Transverse colon (tissue), 3 donors: ENCODE measurements around the gene TARS3.

Experiments used
- CTCF ChIP-seq, 5 experiments: fragments of 200-600 bp in 3 of 5; fragments of 450-650 bp in 2 of 5; sonication (generic) in 3 of 5; IDR thresholded peaks; 1 replicate in 2 of 5; 2 replicates in 3 of 5; pipeline ENCODE4 v1.5.1; 2016 to 2017; ENCODE audit warnings: antibody characterized with exemption in 5 of 5, inconsistent platforms in 3 of 5, mild to moderate bottlenecking in 2 of 5, moderate library complexity in 1 of 5
- EP300 ChIP-seq: sonication (generic); formaldehyde crosslinking; IDR thresholded peaks from one replicate; pipeline ENCODE4 v1.6.1; 2017; ENCODE audit warnings: antibody characterized with exemption, low read depth
- POLR2A ChIP-seq: fragments of 450-650 bp; IDR thresholded peaks from one replicate; pipeline ENCODE4 v1.6.1; 2016; ENCODE audit warnings: antibody characterized with exemption, mild to moderate bottlenecking, moderate library complexity

- TF ChIP-seq POLR2A (no peak), CTCF (IDR thresholded peaks at IDR 0.05) (no peak), EP300 (no peak)
These were observed 52.0 kb downstream of the TARS3 start for GRCh38 chr15:101672298-101672697.
